Stimulated activated CD4-positive, alpha-beta T cell treated with anti-CD3 and anti-CD28 coated beads, TNF-alpha, amount 100 ng/mL, for 4 hours (primary cell): Measurements from ENCODE around the gene ZYG11A.

Experiments
- DNase-seq, 3 experiments: peaks; one replicate each; pipeline ENCODE4 v3.0.0-alpha.2; 2020; ENCODE audit warnings: low read depth in 3 of 3

ZYG11A gene

DNA sequence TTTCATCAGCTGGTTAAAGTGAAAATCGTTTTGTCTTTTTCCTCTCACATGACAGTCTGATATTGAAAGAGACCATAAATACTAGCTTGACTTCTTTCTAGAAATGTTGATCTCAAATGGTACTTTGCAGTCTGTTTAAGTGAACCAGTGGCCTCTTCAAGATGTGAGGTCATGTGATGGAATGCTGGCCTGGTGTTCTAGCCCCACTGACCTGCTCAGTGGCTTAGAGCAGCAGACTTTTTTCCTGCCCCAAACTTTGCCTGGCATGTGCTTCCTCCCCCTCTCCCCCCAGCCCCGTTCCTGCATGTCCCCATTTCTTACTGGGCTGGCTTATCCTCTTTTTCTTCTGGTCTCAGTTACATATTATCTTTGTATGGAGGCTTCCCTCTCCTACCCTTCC, 34.3 kb downstream of the ZYG11A start:
- no peak for DNase-seq

DNA sequence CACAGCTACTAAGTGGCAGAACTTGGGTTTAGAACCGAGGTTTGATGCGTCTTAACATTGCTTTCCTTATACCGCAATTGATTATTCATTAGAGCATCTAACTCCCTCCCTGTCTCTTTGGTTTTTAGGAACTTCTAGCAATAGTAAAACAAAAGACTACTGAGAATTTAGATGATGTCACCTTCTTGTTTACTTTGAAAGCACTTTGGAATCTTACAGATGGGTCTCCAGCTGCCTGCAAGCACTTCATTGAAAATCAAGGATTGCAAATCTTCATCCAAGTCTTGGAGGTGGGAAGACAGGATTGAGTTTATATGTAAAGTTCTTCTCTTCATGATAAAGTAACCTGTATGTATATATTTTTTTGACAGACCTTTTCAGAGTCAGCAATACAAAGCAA, 35.0 kb downstream of the ZYG11A start:
- DNase-seq, result no peak

DNA sequence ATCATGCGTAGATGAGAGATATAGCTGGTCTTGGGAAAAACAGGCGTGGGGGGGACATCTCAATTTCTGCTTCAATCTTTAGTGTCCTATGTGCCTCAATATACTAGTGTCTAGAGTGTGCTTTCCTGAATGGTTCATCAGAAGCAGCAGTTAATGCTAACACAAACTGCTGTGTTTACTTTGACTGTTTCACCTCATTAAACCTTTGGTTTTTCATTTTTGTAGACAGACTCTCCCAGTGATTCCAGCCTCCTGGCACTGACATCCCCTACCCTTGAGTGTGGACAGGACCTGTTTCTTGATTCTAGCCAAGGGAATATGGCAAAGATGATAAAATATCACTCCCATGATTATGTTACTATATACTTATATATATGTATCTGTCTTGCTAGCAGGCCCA, 37.6 kb downstream of the ZYG11A start:
- no peak for DNase-seq

DNA sequence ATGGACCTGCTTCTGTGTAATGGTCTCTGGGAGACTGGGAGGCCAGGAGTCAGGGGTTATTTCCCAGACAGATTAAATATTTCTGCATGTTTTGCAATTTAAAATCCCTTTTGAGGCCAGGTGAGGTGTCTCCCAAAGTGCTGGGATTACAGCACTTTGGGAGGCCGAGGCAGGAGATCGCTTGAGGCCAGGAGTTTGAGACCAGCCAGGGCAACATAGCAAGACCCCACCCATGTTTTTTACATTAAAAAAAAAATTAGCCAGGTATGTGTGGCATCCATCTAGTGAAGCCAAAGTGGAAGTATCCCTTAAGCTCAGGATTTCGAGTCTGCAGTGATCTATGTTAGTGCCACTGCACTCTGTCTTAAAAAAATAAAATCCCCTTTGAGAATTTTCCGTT, 44.9 kb downstream of the ZYG11A start:
- DNase-seq, result no peak

DNA sequence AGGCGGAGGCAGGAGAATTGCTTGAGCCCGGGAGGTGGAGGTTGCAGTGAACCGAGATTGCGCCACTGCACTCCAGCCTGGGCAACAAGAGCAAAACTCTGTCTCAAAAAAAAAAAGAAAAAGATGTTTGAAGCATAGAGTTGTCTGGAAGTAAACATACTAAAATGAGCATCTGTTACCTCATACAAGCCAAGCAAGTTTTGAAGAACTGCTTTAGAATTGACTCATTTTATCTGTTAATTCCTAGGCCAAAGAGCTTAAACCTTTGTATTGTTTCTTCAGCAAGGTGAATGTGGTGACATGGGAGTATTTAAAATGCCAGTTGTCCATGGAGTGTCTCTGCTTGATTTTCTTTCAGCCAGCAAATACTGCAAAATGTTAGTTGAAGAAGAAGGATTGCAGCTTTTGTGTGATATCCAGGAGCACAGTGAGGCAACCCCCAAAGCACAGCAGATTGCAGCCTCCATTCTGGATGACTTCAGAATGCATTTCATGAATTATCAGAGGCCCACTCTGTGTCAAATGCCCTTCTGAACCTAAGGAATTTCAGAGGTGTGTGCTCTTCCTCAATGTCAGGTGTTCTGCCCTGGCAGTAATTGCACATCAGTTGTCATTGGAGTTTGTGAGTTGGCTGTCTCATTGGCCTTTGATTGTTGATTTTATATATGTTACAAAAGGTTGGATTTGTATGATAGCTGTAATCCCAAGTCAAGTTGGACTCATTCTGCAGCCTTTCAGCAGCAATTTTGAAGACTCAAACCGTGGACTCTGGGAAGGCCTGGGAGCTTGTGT, 50.1 kb downstream of the ZYG11A start:
- DNase-seq, result no peak

DNA sequence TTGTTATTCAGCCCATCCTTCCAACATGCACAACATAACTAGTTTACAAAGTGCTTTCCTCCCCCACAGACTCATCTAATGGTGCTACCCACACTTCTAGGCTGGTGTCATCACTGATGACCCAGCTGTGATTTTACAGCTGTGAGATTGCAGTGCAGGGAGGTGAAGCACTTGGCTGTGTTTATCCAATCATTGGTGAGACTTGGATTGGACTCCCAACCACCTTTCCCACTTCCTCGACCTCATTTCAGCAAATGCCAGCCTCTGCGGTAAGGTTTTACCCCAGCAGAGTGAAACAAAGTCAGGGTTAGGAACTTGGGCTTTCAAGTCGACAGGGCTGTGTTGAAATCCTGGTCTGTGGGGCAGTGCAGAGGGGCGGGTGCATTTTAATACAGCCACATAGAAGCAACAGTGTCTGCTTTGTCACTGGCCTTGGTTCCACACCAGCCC, 56.9 kb downstream of the ZYG11A start:
- no peak for DNase-seq

DNA sequence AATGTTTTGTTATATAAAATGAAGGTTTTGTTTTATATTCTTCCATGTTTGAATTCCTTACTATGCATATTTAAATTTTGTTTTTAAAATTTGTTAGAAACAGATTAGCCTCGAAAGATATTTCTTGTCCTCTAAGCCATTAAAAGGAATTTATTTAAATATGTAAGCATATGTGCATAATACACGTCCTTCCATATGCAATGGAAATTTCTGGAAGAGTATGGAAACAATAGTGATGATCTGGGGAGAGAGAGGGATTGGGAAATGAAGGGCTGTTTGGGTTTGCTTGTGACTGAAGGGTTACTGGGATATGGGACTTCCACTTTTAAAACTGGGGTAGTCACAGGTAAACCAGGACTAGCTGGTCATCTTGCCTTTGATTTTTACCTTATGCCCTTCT, 57.8 kb downstream of the ZYG11A start:
- no peak for DNase-seq

DNA sequence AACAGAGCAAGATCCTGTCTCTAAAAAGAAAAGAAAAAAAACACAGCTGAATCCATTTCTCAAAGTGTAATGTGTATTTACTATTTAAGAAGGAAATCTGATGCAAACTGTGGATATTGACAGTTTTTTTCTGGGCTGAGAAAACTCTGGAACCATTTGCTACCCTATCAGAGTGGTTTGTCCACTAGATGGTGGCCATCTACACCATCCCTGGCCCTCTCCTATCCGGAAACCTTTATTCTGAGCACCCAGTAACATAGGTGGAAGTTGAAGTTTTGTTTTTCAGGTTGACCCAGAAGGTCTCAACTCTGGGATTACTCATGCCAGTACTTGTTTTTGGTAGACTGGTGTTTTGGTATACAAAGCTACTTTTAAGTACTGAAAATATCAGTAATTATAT, 58.8 kb downstream of the ZYG11A start:
- DNase-seq, result no peak

DNA sequence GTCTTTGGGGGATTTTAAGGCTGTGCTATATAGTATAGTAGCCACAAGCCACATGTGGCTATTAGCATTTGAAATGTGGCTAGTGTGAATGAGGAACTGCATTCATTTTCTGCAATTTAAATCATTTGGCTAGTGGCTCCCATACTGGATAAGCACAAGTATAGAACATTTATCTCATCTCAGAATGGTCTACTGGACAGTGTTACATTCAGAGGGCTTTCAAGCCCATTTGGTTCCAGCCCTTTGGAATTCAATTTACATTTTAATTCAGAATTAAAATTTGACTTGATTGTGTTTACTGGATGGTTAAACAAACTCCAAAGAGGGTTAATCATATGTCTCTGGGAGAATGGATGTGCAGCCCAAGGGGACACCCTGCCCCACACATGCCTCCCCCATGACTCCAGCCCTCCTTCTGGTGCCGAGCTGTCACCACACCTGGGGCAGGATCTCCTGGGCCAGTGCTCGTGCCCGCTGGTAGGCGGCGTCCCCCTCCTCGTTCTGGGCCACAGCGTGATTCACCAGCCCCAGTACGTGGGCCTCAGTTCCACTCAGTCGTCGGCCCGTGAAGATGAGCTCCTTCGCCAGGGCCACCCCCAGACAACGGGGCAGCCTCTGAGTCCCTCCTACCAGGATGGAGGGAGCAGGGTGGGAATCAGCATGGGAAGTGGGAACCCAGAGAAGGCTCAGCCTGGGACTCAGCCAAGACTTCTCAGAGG, 61.8 kb downstream of the ZYG11A start:
- DNase-seq, result no peak

DNA sequence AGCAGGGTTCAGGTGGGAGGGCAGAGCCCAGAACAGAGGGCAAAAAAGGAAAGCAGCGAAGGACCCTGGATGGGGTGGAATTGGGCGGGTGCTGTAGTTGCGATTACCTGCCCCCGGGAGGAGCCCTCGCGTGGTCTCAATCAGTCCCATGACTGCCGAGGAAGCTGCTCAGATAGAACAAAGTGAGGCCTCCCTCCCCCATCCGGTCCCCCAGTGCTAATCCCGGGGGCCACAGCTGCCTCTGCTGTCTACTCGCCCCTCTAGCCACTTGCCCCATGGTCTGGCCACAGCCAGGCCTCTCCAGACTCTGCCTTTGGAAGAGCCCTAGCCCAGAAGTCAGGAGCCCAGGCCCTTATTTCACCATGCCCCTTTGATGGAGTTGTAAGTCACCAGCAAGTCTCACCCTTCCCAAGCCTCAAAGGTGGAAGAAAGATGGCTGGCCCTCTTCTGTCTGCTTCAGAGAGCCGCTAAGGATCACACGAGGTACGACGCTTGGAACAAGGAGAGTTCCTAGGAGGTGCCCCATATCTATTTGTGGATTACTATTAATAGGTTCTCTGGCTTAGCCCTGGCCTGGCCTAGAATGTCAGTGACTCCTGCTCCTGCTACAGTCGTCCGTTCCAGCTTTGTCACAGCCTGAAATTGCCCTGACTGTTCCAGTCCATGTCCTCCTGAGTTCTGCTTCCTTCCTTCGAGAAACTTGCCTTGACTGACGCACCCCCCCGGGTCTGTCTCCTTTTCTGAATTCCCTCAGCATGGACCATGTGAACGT, 62.6 kb downstream of the ZYG11A start:
- DNase-seq, result no peak

DNA sequence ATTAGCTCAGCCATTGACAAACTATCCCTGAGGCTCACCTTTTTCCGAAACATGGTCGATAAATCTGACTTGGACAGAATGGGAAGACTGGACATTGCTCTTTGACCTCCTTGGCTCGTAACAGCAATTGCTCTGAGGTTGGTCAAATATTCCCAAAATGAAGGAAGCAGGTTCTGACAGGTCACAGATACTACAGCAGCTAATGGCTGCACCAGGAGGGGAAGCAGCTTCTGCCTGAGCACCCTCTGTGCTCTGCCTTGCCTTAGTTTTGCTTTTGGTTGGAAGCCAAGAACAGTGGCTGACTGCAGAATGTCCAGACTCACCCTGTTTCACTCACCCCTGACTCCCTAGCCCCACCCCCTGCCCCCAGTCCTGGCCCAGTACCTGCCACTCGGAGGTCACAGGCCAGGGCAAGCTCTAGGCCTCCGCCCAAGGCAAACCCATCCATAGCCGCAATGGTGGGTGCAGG, 63.6 kb downstream of the ZYG11A start:
- no peak for DNase-seq

DNA sequence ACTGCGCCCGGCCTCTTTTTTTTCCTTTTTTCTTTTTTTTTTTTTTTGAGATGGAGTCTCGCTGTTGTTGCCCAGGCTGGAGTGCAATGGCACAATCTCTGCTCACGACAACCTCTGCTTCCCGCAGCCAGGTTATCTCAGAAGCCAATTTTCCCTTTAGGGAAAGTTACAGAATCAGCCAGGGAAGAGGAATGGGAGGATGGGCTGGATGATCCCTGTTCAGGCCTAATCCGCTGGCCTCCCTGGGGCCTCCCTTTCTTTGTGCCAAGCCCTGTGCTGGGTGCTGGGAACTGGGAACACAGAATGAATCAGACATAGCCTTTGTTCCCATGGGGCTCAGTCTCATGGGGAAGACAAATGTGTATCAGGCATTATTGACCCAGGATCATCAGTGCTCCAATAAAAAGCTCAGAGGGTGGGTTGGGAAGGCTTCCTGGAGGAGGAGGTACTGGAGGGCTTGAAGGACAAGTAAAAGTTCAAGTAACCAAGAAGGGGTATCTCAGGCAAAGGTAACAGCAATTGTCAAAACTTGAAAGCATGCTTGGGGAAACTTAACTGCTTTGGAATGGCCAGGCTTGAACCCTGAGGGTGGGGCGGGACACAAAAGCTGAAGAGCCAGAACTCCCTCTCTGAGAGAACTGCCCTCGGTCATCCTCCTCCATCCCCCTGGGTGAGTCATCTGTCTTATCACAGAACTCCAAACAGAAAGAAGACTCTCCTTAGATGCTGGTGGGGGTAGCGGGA, 64.7 kb downstream of the ZYG11A start:
- no peak for DNase-seq

DNA sequence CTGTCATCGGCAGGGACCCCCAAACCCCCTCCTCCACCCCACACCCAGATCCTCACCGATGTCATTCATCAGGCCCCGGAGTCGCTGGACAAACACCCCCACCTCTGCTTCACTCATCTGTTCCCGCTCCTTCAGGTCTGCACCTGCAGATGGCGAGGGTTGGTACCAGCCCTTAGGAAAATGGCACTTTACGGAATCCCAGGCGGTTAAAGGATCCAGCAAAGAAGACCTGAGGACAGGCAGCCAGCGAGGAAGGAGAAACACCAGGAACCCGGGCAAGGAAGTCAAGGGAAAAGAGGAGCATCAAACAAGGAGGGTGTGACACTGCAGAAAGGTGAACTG, 65.2 kb downstream of the ZYG11A start:
- DNase-seq, result no peak

DNA sequence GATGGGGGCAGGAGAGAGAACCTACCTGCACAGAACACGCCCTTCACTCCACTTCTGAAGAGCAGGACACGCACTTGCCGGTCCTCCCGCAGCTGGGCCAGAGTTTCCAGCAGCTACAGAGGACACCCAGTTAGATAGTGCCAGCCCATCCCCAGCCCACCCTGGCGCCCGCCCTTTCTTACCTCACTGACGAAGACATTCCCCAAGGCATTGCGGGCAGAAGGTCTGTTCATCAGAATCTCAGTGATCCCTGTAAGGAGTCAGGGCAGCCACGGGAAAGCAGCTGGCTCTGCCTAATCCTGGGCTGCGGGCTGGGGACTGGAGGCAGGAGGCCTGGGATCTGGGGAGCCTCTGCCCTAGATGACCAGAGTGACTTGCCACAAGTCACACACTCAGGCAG, 69.0 kb downstream of the ZYG11A start:
- DNase-seq, result no peak

DNA sequence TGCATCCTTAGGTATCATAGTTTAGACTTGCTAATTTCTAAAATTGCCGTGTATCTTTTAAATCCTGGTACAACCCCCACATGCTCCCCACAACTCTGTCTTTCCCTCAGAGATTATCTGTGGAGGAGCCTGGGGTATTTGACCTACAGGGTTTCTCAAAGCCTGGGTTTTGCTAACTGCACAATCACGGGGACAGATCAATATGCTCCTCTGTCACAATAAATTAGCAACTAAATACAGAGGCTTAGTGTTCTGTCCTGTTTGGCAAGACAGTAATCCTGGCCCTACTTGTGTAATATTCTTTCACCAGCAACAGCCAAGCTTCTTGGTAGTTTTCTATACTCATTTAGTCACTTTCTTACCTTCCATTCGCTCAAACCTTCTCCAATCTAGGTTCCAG, 70.5 kb downstream of the ZYG11A start:
- DNase-seq, result no peak

DNA sequence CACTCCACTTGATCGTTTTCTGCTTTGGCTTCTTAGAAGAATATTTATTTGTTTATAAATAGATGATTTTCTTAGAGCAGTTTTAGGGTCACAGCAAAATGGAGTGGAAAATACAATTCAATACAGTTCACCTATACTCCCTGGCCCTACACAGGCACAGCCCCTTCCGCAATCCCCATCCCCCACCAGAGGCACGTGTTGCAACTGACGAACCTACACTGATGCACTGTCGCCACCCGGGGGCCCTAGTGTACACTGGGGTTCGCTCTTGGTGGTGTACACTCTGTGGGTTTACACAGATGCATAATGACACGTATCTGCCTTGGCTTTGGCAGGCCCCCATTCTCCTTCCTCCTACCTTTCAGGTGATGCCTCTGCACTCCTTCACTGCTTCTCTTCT, 71.0 kb downstream of the ZYG11A start:
- DNase-seq, result no peak

DNA sequence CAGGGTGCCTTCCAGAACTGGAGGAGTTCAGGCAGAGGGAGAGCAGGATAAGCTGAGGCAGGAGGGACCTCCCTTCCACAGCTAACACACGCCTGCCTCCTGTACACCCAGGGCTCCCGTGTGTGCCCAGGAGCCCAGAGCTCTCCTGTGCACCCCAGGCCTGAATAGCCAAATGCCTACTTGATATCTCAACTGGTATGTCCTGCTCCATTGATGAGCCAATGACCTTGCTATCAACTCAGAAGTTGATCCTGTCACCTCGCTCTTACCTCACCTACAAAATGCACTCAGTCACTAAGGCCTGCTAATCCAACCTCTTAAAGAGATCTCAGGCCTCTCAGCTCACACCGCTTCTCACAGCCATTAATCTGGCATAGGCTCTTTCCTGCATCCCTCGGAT, 71.9 kb downstream of the ZYG11A start:
- DNase-seq, result no peak

DNA sequence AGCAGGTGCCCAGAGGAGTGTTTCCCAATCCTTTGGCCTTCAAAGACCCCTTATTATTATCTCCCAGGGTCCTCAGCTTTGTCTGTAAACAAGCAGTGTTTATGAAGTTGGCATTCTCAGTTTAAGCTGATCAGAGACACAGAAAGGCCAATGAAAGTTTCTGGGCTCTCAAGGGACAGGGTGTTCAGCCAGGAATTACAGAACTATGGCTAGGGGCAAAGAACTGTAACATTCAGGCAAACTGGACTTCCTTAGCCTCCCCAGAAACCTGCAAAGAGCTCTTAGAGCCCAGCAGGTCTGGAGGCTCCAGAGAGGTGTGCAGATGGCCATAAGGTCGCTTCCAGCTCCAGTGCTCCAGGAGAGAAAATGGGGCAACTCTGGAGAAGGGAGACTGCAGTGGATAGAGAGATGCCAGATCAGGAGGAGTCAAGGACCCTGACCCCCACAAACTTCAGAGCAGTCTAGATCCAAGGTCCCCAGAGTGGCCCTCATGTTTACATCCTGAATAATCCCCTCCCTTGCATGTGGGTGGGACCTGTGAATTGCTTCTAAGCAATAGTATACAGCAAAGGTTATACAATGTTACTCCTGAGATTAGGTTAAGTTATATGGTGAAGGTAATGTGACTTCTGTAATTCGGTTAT, 72.8 kb downstream of the ZYG11A start:
- DNase-seq, result no peak

DNA sequence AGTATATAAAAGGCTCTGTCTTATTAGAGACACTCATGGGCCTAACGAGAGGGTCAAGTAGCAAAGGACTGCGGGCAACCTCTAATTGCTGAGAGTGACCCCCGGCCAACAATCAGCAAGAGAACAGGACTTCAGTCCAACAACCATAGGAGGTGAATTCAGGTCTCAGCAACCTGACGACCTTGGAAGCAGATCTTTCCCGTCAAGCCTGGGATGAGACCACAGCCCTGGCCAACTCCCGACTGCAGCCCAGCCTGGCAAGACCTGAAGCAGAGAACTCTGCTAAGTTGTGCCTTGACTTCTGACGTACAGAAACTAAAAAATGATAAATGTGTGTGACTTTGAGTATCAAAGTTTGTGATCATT, 73.3 kb downstream of the ZYG11A start:
- no peak for DNase-seq

DNA sequence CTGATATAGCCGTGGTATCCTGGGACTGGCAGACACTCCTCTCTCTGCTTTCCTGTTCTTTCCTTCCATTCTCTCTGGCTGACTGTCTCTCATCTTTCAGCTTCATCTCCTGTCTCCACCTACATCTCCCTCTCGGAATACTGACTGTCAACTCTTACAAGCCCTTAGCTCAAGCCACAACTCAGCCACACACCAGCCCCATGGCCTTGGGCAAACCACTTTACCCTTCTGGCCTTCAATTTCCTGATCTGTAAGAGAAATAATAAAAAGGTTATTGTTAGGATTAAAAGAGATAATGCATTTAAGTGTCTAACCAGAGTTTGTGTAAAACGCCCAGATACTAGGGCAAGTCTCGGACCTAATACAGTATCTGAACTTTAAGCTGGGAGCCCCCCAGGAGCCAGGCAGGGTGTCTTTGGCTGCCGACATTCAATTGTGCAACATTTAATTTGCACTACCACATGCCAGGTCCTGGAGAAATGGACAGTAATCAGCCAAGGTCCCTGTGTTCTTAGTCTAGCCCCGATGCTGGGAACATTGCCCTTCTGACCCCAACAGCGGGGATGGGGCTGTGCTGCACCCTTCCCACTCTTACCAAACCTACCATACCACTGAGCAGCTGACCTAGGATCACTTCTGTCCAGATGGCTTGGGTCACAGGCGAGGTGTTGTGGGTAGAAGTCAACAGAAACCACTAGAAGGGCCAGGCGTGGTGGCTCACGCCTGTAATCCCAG, 73.8 kb downstream of the ZYG11A start:
- no peak for DNase-seq

DNA sequence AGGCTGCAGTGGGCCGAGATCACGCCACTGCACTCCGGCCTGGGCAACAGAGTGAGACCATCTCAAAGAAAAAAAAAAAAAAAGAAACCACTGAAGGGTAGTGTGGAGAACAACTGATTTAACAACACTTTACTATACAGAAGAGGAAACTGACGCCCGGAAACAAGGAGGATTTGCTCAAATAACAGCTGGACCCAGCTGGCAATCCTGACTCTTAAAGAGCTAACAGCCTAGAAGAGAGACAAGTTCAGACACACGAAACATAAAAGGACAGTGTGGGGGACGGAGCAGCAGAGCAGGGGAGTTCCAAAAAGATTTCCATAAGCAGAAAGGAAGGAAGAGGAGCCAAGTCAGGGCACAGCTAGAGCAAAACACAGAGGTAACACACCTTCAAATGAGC, 74.6 kb downstream of the ZYG11A start:
- no peak for DNase-seq
